CD4-positive, alpha-beta memory T cell (primary cell): Measurements from ENCODE around the gene ARID1A. TPM values are rescaled to one million over a fixed set of nuclear protein-coding genes. Genes with fewer than 3 reads are reported as not detected.

ENCODE experiments used
- CTCF ChIA-PET: fragments of 350-600 bp; sonication (Branson Sonifier 250); formaldehyde crosslinking; loops from one replicate; lab custom pipeline; 2021; ENCODE audit warnings: inconsistent platforms; ENCODE audit not compliant: partially characterized antibody; lab: Charles Lee
- POLR2A ChIA-PET: fragments of 350-600 bp; sonication (Branson Sonifier 250); formaldehyde crosslinking; loops from one replicate; lab custom pipeline; 2021; ENCODE audit not compliant: partially characterized antibody; lab: Charles Lee
- DNase-seq, 5 donors: peaks; one replicate each; pipeline versions ENCODE4 v3.0.0 to v3.0.0-alpha.2; 2020 to 2022; ENCODE audit warnings: mixed read lengths in 1 of 5
- H3K27ac ChIP-seq: one replicate; pipeline ENCODE4 v1.7.0; 2013; ENCODE audit warnings: low read depth, low read length
- H3K27me3 ChIP-seq: 2 replicates; pipeline ENCODE4 v1.7.0; 2013; ENCODE audit warnings: mild to moderate bottlenecking, low read length, moderate library complexity; ENCODE audit not compliant: insufficient read depth
- H3K36me3 ChIP-seq: 2 replicates; pipeline ENCODE4 v1.7.0; 2013; ENCODE audit warnings: mild to moderate bottlenecking, low read length, moderate library complexity; ENCODE audit not compliant: insufficient read depth
- H3K4me1 ChIP-seq: 2 replicates; pipeline ENCODE4 v1.7.0; 2013; ENCODE audit warnings: mild to moderate bottlenecking, low read length, moderate library complexity; ENCODE audit not compliant: insufficient read depth
- H3K4me3 ChIP-seq, 2 donors: one replicate each; pipeline ENCODE4 v1.7.0; 2013; ENCODE audit warnings: low read length in 2 of 2, mild to moderate bottlenecking in 1 of 2
- H3K9me3 ChIP-seq, 2 donors: one replicate each; pipeline ENCODE4 v1.7.0; 2013; ENCODE audit warnings: low read length in 2 of 2, control low read depth in 1 of 2; ENCODE audit not compliant: control insufficient read depth in 1 of 2
- H3K27ac Mint-ChIP-seq, 7 donors: one replicate each; pipeline ENCODE4 v1.8.0; 2020 to 2021; ENCODE audit warnings: mixed read lengths in 7 of 7, mild to moderate bottlenecking in 6 of 7, inconsistent platforms in 3 of 7, moderate library complexity in 3 of 7
- H3K27me3 Mint-ChIP-seq, 2 donors: one replicate each; pipeline ENCODE4 v1.8.0; 2020 to 2021; ENCODE audit warnings: mixed read lengths in 2 of 2
- H3K36me3 Mint-ChIP-seq, 2 donors: one replicate each; pipeline ENCODE4 v1.8.0; 2020 to 2021; ENCODE audit warnings: mixed read lengths in 2 of 2, inconsistent platforms in 1 of 2, mild to moderate bottlenecking in 1 of 2
- H3K4me1 Mint-ChIP-seq, 4 donors: one replicate each; pipeline ENCODE4 v1.8.0; 2020 to 2021; ENCODE audit warnings: mixed read lengths in 4 of 4, mild to moderate bottlenecking in 1 of 4
- H3K4me3 Mint-ChIP-seq, 8 donors: one replicate each; pipeline ENCODE4 v1.8.0; 2020 to 2021; ENCODE audit warnings: mixed read lengths in 8 of 8, mild to moderate bottlenecking in 7 of 8, moderate library complexity in 6 of 8, inconsistent platforms in 3 of 8
- H3K9me3 Mint-ChIP-seq, 8 donors: one replicate each; pipeline ENCODE4 v1.8.0; 2020 to 2021; ENCODE audit warnings: mixed read lengths in 8 of 8, mild to moderate bottlenecking in 5 of 8, inconsistent platforms in 3 of 8, moderate library complexity in 1 of 8
- intact Hi-C: fragments of 100-400 bp; cut with micrococcal nuclease; formaldehyde crosslinking; loops from one replicate; pipeline ENCODE4 v1.15.1; 2023
- polyA plus RNA-seq, 2 donors: library from polyadenylated mRNA; unstranded; fragments of 300-500 nt; fragmentation: Illumina TruSeq; gene quantifications; one replicate each; pipeline ENCODE4 v1.2.3, GENCODE V29; 2021
- total RNA-seq, 2 experiments: library from RNA; stranded (reverse); gene quantifications; one replicate each; pipeline ENCODE4 v1.2.3, GENCODE V29; 2021

ARID1A gene
- total and polyA plus RNA-seq, 4 experiments from 2014 or later = 4.2 to 127 (median 71.2) TPM

DNA sequence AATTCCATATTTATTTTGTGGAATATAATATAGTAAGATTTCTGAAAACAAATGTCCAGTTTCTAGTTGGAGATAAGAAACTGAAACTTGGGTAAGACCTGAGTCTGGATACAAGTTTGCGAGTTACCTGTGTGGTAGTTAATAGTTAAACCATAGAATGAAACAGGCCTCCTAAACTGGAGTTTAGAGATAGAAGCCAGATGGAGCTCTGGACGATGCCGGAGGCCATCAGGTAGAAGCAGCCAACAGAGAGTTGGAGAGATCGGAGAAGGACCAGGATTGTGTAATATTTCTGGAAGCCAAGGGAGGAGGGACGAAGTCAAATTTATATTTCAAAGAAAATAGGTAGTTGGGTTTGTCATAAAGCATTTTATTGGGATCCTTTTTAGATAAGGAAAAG is 45.1 kb downstream of the ARID1A start:
- peaks cover 22% of the 10 kb centered on the region for H3K36me3 ChIP-seq
- no peak for DNase-seq
- H3K27ac Mint-ChIP-seq = peak overlapping the region; percentile 19 to 92 (median 81)
- peaks cover 52 to 70% (median 63%) of the 10 kb centered on the region in 4 donors for H3K4me1 Mint-ChIP-seq
- CTCF ChIA-PET = interaction anchor here (5.2 kb wide), 1 partner anchor 49 kb away, joined by 35 read pairs; the partner anchor contains the start of gene PIGV
- no peaks in the 10 kb centered on the region for H3K9me3 Mint-ChIP-seq
- H3K27me3 ChIP-seq = no peaks in the 10 kb centered on the region
- POLR2A ChIA-PET = interaction anchor here (11.2 kb wide), 1 partner anchor 43 kb away, joined by 307 read pairs; the partner anchor contains the start of gene ARID1A
- no peak overlapping the region for H3K4me3 ChIP-seq
- H3K4me3 Mint-ChIP-seq = no peak overlapping the region
- intact Hi-C loops = no loop called here
- no peak overlapping the region for H3K27ac ChIP-seq
- no peaks in the 10 kb centered on the region for H3K9me3 ChIP-seq
- no peaks in the 10 kb centered on the region for H3K27me3 Mint-ChIP-seq
- peaks cover 17 to 51% of the 10 kb centered on the region in 2 donors for H3K36me3 Mint-ChIP-seq
- H3K4me1 ChIP-seq = peaks cover 83% of the 10 kb centered on the region

DNA sequence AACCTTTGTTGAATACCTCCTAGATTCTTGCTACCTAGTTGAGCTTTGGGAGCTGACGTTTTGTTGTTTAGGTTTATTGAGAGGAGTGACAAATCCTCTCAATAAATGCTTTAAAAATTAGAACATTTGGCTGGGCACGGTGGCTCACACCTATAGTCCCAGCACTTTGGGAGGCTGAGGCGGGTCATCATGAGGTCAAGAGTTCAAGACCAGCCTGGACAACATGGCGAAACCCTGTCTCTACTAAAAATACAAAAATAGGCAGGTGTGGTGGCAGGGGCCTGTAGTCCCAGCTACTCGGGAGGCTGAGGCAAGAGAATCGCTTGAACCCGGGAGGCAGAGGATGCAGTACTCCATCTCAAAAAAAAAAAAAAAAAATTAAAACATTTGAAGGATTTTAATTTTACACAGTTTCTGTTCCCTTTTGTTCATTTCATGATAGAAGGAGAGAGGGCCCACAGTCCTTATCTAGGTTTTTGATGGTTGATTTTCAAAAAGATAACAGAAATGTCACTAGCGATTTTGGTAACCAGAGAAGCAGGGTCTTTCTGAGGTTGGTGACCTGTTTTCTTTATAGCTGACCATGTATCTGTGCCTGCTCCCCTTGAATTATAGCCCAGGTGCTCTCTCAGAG is 47.7 kb downstream of the ARID1A start:
- peaks cover 67 to 94% (median 80%) of the 10 kb centered on the region in 4 donors for H3K4me1 Mint-ChIP-seq
- no peaks in the 10 kb centered on the region for H3K27me3 Mint-ChIP-seq
- no peaks in the 10 kb centered on the region for H3K9me3 Mint-ChIP-seq
- H3K9me3 ChIP-seq = no peaks in the 10 kb centered on the region
- peaks cover 100% of the 10 kb centered on the region for H3K4me1 ChIP-seq
- peak overlapping the region; percentile 90 to 98 (median 93) for H3K27ac Mint-ChIP-seq
- ChIA-PET CTCF (interaction anchor here (1.1 to 5.2 kb wide), 10 partner anchors 16 to 243 kb away, joined by 3 to 35 read pairs (median 6); partner anchors contain the start of gene PIGV), POLR2A (interaction anchor here (0.6 to 11.2 kb wide), 18 partner anchors 11 to 272 kb away, joined by 3 to 307 read pairs (median 5); partner anchors contain the start of genes ARID1A, GPATCH3, HMGN2 and PIGV)
- H3K36me3 ChIP-seq = peaks cover 19% of the 10 kb centered on the region
- H3K4me3 ChIP-seq = peak overlapping the region in 1 of 2 donors; percentile 41
- H3K36me3 Mint-ChIP-seq = peaks cover 29 to 57% of the 10 kb centered on the region in 2 donors
- H3K4me3 Mint-ChIP-seq = peak overlapping the region; percentile 27 to 90 (median 79)
- intact Hi-C loops = loop anchor here (1.0 kb wide), 2 partner anchors 44 to 48 kb away; partner anchors contain the start of gene PIGV
- no peak for DNase-seq
- peak overlapping the region; percentile 70 for H3K27ac ChIP-seq
- no peaks in the 10 kb centered on the region for H3K27me3 ChIP-seq

DNA sequence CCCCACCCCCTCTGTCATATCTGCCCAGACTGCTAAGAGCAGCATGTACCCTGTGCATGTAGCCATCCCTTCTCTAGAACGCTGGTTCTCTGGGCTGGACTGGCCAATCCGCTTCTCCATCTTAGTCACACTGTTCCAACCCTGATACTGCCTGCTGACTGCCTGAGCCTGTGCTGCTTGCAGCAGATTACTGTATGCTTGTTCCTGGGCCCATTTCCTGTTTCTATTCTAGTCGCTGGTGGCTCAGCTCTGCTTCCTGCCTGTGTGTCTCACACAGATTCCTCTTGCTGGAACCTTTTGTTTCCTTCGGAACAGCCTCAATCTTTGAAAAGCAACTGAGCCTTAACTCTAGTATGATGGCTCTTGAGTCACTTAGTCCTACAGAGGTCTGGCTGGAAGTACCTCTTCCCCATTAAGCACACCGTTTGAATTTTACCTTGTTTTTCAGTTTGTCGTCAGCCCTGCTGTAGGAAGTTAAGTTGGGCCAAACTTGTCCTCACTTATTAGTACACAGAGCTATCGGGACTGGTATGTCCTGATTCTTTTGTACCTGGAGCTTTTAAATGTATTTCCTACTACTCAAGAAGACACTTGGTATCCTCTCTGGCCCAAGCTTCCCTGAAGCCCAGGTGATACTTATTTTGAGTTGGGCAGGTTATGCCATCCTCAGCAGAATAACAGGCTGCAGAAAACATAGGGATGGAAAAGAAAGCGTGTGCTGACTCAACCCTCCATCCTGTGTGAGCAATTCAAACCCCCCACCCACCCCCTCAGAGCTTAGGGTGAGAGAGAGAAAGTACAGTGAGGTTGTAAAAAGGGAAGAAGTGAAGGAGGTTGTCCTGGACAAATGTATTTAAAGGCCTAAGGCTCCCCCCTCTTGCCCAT is 48.5 kb downstream of the ARID1A start:
- H3K27ac Mint-ChIP-seq = peak overlapping the region; percentile 90 to 98 (median 93)
- peaks cover 29 to 57% of the 10 kb centered on the region in 2 donors for H3K36me3 Mint-ChIP-seq
- H3K27me3 Mint-ChIP-seq = no peaks in the 10 kb centered on the region
- H3K9me3 ChIP-seq = no peaks in the 10 kb centered on the region
- POLR2A ChIA-PET = interaction anchor here (0.5 to 11.2 kb wide), 21 partner anchors 11 to 600 kb away, joined by 3 to 307 read pairs (median 5); partner anchors contain the start of genes ARID1A, CD52, GPATCH3 and HMGN2
- CTCF ChIA-PET = interaction anchor here (0.6 to 4.7 kb wide), 16 partner anchors 15 to 244 kb away, joined by 3 to 27 read pairs (median 4); partner anchors contain the start of gene PIGV
- H3K4me3 Mint-ChIP-seq = peak overlapping the region; percentile 5 to 90 (median 79)
- no peaks in the 10 kb centered on the region for H3K27me3 ChIP-seq
- H3K4me1 ChIP-seq = peaks cover 95% of the 10 kb centered on the region
- H3K36me3 ChIP-seq = peaks cover 21% of the 10 kb centered on the region
- no peaks in the 10 kb centered on the region for H3K9me3 Mint-ChIP-seq
- peak overlapping the region; percentile 70 for H3K27ac ChIP-seq
- peak; percentile 81 to 93 (median 88) for DNase-seq
- peaks cover 66 to 93% (median 79%) of the 10 kb centered on the region in 4 donors for H3K4me1 Mint-ChIP-seq
- peak overlapping the region in 1 of 2 donors; percentile 41 for H3K4me3 ChIP-seq
- intact Hi-C loops = loop anchor here (1.0 kb wide), 2 partner anchors 43 to 49 kb away; partner anchors contain the start of gene PIGV

DNA sequence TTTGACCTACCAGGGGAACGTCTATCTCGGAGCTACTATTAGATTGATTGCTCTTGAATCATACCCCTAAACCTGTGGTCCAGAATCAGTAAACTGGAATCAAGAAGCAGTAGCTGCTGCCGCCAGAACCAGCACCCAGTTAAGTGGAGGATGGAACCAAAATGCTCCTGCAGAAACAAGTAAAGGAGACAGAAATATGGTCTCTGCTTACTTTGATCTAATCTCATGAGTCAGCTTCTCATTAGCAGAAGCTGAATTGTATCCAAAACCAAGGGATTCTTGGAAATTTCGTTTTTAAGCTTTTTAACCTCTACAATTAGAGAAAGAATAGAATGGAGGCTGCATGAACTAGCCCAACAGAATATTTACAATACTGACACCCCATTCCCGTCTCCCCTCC is 49.4 kb downstream of the ARID1A start:
- peak overlapping the region in 4 of 8 donors; percentile 47 to 90 (median 76) for H3K4me3 Mint-ChIP-seq
- CTCF ChIA-PET = interaction anchor here (0.6 to 4.7 kb wide), 12 partner anchors 16 to 143 kb away, joined by 3 to 27 read pairs (median 4); partner anchors contain the start of gene PIGV
- H3K27me3 ChIP-seq = no peaks in the 10 kb centered on the region
- DNase-seq = no peak
- no peaks in the 10 kb centered on the region for H3K9me3 Mint-ChIP-seq
- H3K27ac Mint-ChIP-seq = peak overlapping the region; percentile 90 to 98 (median 93)
- H3K36me3 Mint-ChIP-seq = peaks cover 29 to 59% of the 10 kb centered on the region in 2 donors
- H3K4me1 ChIP-seq = peaks cover 95% of the 10 kb centered on the region
- no peaks in the 10 kb centered on the region for H3K9me3 ChIP-seq
- intact Hi-C loops = no loop called here
- H3K27me3 Mint-ChIP-seq = no peaks in the 10 kb centered on the region
- H3K27ac ChIP-seq = peak overlapping the region; percentile 70
- POLR2A ChIA-PET = interaction anchor here (0.9 to 11.2 kb wide), 12 partner anchors 10 to 599 kb away, joined by 3 to 307 read pairs (median 6); partner anchors contain the start of genes ARID1A, CD52, HMGN2 and PIGV
- peak overlapping the region in 1 of 2 donors; percentile 41 for H3K4me3 ChIP-seq
- H3K4me1 Mint-ChIP-seq = peaks cover 64 to 93% (median 78%) of the 10 kb centered on the region in 4 donors
- H3K36me3 ChIP-seq = peaks cover 24% of the 10 kb centered on the region

DNA sequence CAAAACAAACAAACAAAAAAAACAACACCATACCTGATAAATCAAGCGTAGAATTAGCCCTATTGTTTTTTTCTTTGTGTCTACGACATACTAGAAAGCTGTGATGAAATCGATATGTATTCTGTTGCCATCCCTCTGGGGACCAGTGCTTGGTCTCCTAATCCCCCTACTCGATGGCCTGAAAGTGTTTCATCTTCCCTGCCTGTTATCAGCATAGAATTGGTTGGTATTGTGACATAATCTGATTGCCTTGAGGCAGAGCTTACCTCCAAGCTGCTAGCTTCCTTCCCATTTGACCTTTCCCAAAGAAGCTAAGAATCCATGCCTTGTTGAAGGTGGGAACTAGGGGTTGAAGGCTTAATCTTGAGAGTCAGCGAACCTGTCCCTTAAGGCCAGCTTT is 51.2 kb downstream of the ARID1A start:
- no peaks in the 10 kb centered on the region for H3K9me3 ChIP-seq
- H3K4me1 ChIP-seq = peaks cover 93% of the 10 kb centered on the region
- no peaks in the 10 kb centered on the region for H3K27me3 Mint-ChIP-seq
- H3K36me3 Mint-ChIP-seq = peaks cover 23 to 53% of the 10 kb centered on the region in 2 donors
- peak overlapping the region in 6 of 7 donors; percentile 52 to 82 (median 78) for H3K27ac Mint-ChIP-seq
- ChIA-PET CTCF (interaction anchor here (1.0 to 4.7 kb wide), 5 partner anchors 22 to 145 kb away, joined by 3 to 27 read pairs (median 3); partner anchors contain the start of gene PIGV), POLR2A (interaction anchor here (1.0 to 11.2 kb wide), 6 partner anchors 7 to 49 kb away, joined by 3 to 307 read pairs (median 4); partner anchors contain the start of genes ARID1A and PIGV)
- H3K4me3 ChIP-seq = no peak overlapping the region
- H3K4me1 Mint-ChIP-seq = peaks cover 61 to 94% (median 77%) of the 10 kb centered on the region in 4 donors
- no peaks in the 10 kb centered on the region for H3K9me3 Mint-ChIP-seq
- intact Hi-C loops = no loop called here
- H3K4me3 Mint-ChIP-seq = no peak overlapping the region
- DNase-seq = no peak
- H3K27ac ChIP-seq = no peak overlapping the region
- peaks cover 23% of the 10 kb centered on the region for H3K36me3 ChIP-seq
- no peaks in the 10 kb centered on the region for H3K27me3 ChIP-seq

DNA sequence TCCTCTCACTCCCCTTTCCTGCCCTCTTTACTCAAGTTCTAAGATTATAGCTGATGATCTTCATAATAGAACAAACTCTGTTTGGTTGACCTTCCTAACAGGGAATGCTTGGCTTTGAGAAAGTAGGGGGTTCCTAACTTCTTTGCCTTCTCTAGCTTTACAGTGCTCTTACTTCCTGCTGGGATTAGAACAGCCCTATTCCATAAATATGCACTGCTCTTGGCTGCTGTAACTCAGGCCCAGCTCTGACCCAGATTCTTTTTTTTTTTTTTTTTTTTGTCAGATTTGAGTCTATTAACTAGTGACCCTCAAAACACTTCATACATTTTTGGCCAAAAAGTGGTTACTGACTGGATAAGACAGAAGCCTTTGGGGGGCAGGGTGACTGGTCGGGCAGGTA is 52.5 kb downstream of the ARID1A start:
- POLR2A ChIA-PET = interaction anchor here (0.7 to 11.2 kb wide), 4 partner anchors 16 to 1803 kb away, joined by 3 to 307 read pairs (median 4); partner anchors contain the start of gene ARID1A
- intact Hi-C loops = no loop called here
- no peak for DNase-seq
- H3K36me3 Mint-ChIP-seq = peaks cover 27 to 60% of the 10 kb centered on the region in 2 donors
- H3K4me3 ChIP-seq = no peak overlapping the region
- no peaks in the 10 kb centered on the region for H3K27me3 Mint-ChIP-seq
- CTCF ChIA-PET = interaction anchor here (1.6 to 4.7 kb wide), 2 partner anchors 41 to 71 kb away, joined by 7 to 27 read pairs; partner anchors contain the start of gene PIGV
- H3K27ac Mint-ChIP-seq = peak overlapping the region in 6 of 7 donors; percentile 57 to 80 (median 62)
- no peaks in the 10 kb centered on the region for H3K27me3 ChIP-seq
- no peaks in the 10 kb centered on the region for H3K9me3 Mint-ChIP-seq
- H3K9me3 ChIP-seq = no peaks in the 10 kb centered on the region
- peak overlapping the region in 3 of 8 donors; percentile 1 to 62 (median 25) for H3K4me3 Mint-ChIP-seq
- no peak overlapping the region for H3K27ac ChIP-seq
- H3K36me3 ChIP-seq = peaks cover 33% of the 10 kb centered on the region
- H3K4me1 Mint-ChIP-seq = peaks cover 62 to 95% (median 78%) of the 10 kb centered on the region in 4 donors
- H3K4me1 ChIP-seq = peaks cover 90% of the 10 kb centered on the region
